Measurements from ENCODE around the gene BRAF. TPM values are rescaled to one million over a fixed set of nuclear protein-coding genes. Genes with fewer than 3 reads are reported as not detected.
A peak's percentile ranks its signal among the peaks of the same experiment; 100 is the strongest.

Gene BRAF
- total RNA-seq, 6 experiments from 2014 or later = 9.0 to 17.7 (median 13.2) TPM

- no peaks in the 10 kb centered on the region for H3K36me3 ChIP-seq
- no peaks in the 10 kb centered on the region for H3K9me3 ChIP-seq
- H3K27ac ChIP-seq = no peak overlapping the region
- no peak overlapping the region for H3K4me3 ChIP-seq
- 90% methylated on average over 7 of the region's 7 CpGs for WGBS (ENCODE audit: insufficient coverage, low coverage, low lambda C conversion rate, missing lambda C conversion rate)
- DNase-seq = no peak
- ATAC-seq = no peak
- TF ChIP-seq POLR2A (IDR thresholded peaks at IDR 0.05) (no peak), CTCF (IDR thresholded peaks at IDR 0.05) (no peak)
- H3K27me3 ChIP-seq = no peaks in the 10 kb centered on the region
- intact Hi-C loops (cut with DNase I) = no loop called here
- H3K4me1 ChIP-seq = peaks cover 0 to 22% (median under 1%) of the 10 kb centered on the region in 4 donors
Measured at GRCh38 chr7:140926021-140926817, 1.5 kb upstream of the BRAF start.

- peak overlapping the region; percentile 70 to 95 (median 90) for H3K4me3 ChIP-seq
- intact Hi-C loops (cut with DNase I) = no loop called here
- H3K9me3 ChIP-seq = no peaks in the 10 kb centered on the region
- peak overlapping the region; percentile 96 to 99 (median 98) for H3K27ac ChIP-seq
- H3K4me1 ChIP-seq = peaks cover 0 to 33% (median 5%) of the 10 kb centered on the region in 4 donors
- DNase-seq (peak; percentile 81 to 86 (median 82)), ATAC-seq (peak; percentile 80 to 88 (median 83))
- under 1% methylated on average over 31 of the region's 69 CpGs for whole genome bisulfite sequencing (ENCODE audit: insufficient coverage, low coverage, low lambda C conversion rate, missing lambda C conversion rate)
- TF ChIP-seq CTCF (IDR thresholded peaks at IDR 0.05) = peak; percentile 21 to 44 (median 41)
- no peak for TF ChIP-seq POLR2A (IDR thresholded peaks at IDR 0.05)
- H3K36me3 ChIP-seq = no peaks in the 10 kb centered on the region
- no peaks in the 10 kb centered on the region for H3K27me3 ChIP-seq
Measured at GRCh38 chr7:140924019-140924820, 509 bp downstream of the BRAF start.

- DNase-seq (no peak), ATAC-seq (peak; percentile 9 to 33 (median 20))
- Histone ChIP-seq H3K36me3 (no peaks in the 10 kb centered on the region), H3K4me1 (peaks cover 0 to 33% (median 5%) of the 10 kb centered on the region in 4 donors), H3K4me3 (peak overlapping the region; percentile 70 to 95 (median 90)), H3K9me3 (no peaks in the 10 kb centered on the region), H3K27ac (peak overlapping the region; percentile 96 to 99 (median 98)), H3K27me3 (no peaks in the 10 kb centered on the region)
- intact Hi-C loops (cut with DNase I) = no loop called here
- no peak for TF ChIP-seq CTCF (IDR thresholded peaks at IDR 0.05)
- TF ChIP-seq POLR2A (IDR thresholded peaks at IDR 0.05) = no peak
- WGBS (ENCODE audit: insufficient coverage, low coverage, low lambda C conversion rate, missing lambda C conversion rate) = 3% methylated on average over 11 of the region's 11 CpGs
Measured at GRCh38 chr7:140923358-140924006, 1.2 kb downstream of the BRAF start.

- TF ChIP-seq CTCF (IDR thresholded peaks at IDR 0.05) = no peak
- no peak for TF ChIP-seq POLR2A (IDR thresholded peaks at IDR 0.05)
- no peak for ATAC-seq
- H3K27me3 ChIP-seq = no peaks in the 10 kb centered on the region
- H3K36me3 ChIP-seq = no peaks in the 10 kb centered on the region
- H3K4me3 ChIP-seq = peak overlapping the region in 1 of 3 donors; percentile 70
- no peak for DNase-seq
- intact Hi-C loops (cut with DNase I) = no loop called here
- H3K27ac ChIP-seq = peak overlapping the region in 1 of 3 donors; percentile 99
- H3K4me1 ChIP-seq = peaks cover 0 to 33% (median 5%) of the 10 kb centered on the region in 4 donors
- no peaks in the 10 kb centered on the region for H3K9me3 ChIP-seq
- 34% methylated on average over 2 of the region's 2 CpGs for WGBS (ENCODE audit: insufficient coverage, low coverage, low lambda C conversion rate, missing lambda C conversion rate)
Measured at GRCh38 chr7:140922741-140923345, 1.9 kb downstream of the BRAF start.

All from right lobe of liver (tissue), 6 donors.